MM.1S (cell line): ENCODE data around the gene RBM47.

Experiments used
- DNase-seq: peaks from one replicate; pipeline ENCODE4 v3.0.0-alpha.2; 2015
- H2AFZ ChIP-seq: fragments of 300-600 bp; sonication (generic); 2 replicates; pipeline ENCODE4 v1.6.0; 2016; ENCODE audit warnings: antibody characterized with exemption, low read length
- H3F3A ChIP-seq: fragments of 300-600 bp; sonication (generic); 2 replicates; pipeline ENCODE4 v1.6.1; 2016; ENCODE audit warnings: mild to moderate bottlenecking, antibody characterized with exemption, low read length, moderate library complexity, mixed read lengths; ENCODE audit not compliant: insufficient read depth
- H3K27ac ChIP-seq: fragments of 300-600 bp; sonication (generic); 2 replicates; pipeline ENCODE4 v1.5.1; 2016; ENCODE audit warnings: mild to moderate bottlenecking, low read length
- H3K27me3 ChIP-seq: fragments of 300-600 bp; sonication (generic); replicated peaks from 2 replicates; pipeline ENCODE4 v1.6.0; 2016; ENCODE audit warnings: low read length; ENCODE audit not compliant: insufficient read depth
- H3K36me3 ChIP-seq: fragments of 300-600 bp; sonication (generic); replicated peaks from 2 replicates; pipeline ENCODE4 v1.6.1; 2016; ENCODE audit warnings: mild to moderate bottlenecking, low read length, mixed read lengths; ENCODE audit not compliant: insufficient read depth
- H3K4me1 ChIP-seq: fragments of 300-600 bp; sonication (generic); 2 replicates; pipeline ENCODE4 v1.6.1; 2016; ENCODE audit warnings: low read length, mixed read lengths
- H3K4me2 ChIP-seq: fragments of 300-600 bp; sonication (generic); 2 replicates; pipeline ENCODE4 v1.6.0; 2016; ENCODE audit warnings: low read depth, low read length
- H3K4me3 ChIP-seq: fragments of 300-600 bp; sonication (generic); 2 replicates; pipeline ENCODE4 v1.5.1; 2016; ENCODE audit warnings: low read length, mixed read lengths
- H3K79me2 ChIP-seq: fragments of 300-600 bp; sonication (generic); 2 replicates; pipeline ENCODE4 v1.6.1; 2016; ENCODE audit warnings: mixed run types, low read length, mixed read lengths
- H3K9ac ChIP-seq: fragments of 300-600 bp; sonication (generic); 2 replicates; pipeline ENCODE4 v1.6.1; 2016; ENCODE audit warnings: low read length, mixed read lengths
- H3K9me2 ChIP-seq: fragments of 300-600 bp; sonication (generic); replicated peaks from 2 replicates; pipeline ENCODE4 v1.6.1; 2016; ENCODE audit warnings: mild to moderate bottlenecking, low read length, mixed read lengths; ENCODE audit not compliant: insufficient read depth
- H3K9me3 ChIP-seq: fragments of 300-600 bp; sonication (generic); replicated peaks from 2 replicates; pipeline ENCODE4 v1.6.1; 2016; ENCODE audit warnings: mild to moderate bottlenecking, low read length, mixed read lengths; ENCODE audit not compliant: insufficient read depth
- H4K20me1 ChIP-seq: fragments of 300-600 bp; sonication (generic); 2 replicates; pipeline ENCODE4 v1.6.1; 2016; ENCODE audit warnings: mild to moderate bottlenecking, low read length, moderate library complexity, mixed read lengths; ENCODE audit not compliant: insufficient read depth
- CTCF ChIP-seq: fragments of 300-600 bp; sonication (generic); IDR thresholded peaks from 2 replicates; pipeline ENCODE4 v1.5.1; 2016; ENCODE audit warnings: antibody characterized with exemption, low read length, mixed read lengths
- EZH2 ChIP-seq: fragments of 300-600 bp; sonication (generic); optimal IDR thresholded peaks from 2 replicates; pipeline ENCODE3; 2017; ENCODE audit warnings: low read depth, mild to moderate bottlenecking, antibody characterized with exemption, low read length, mixed read lengths
- EZH2phosphoT487 ChIP-seq: fragments of 300-600 bp; sonication (generic); IDR thresholded peaks from 2 replicates; pipeline ENCODE4 v1.6.1; 2018; ENCODE audit warnings: antibody characterized with exemption, low read length

The RBM47 gene

GRCh38 chr4:40600850-40601249, 28.8 kb downstream of the RBM47 start:
- H4K20me1 ChIP-seq = no peaks in the 10 kb centered on the region
- H3K36me3 ChIP-seq = no peaks in the 10 kb centered on the region
- H3K9me3 ChIP-seq = no peaks in the 10 kb centered on the region
- no peak overlapping the region for H3K9ac ChIP-seq
- no peak overlapping the region for H3K27ac ChIP-seq
- H3K27me3 ChIP-seq = no peaks in the 10 kb centered on the region
- no peak overlapping the region for H2AFZ ChIP-seq
- no peak overlapping the region for H3K4me3 ChIP-seq
- peaks cover 70% of the 10 kb centered on the region for H3K79me2 ChIP-seq
- H3K4me2 ChIP-seq = no peak overlapping the region
- H3F3A ChIP-seq = no peaks in the 10 kb centered on the region
- H3K4me1 ChIP-seq = no peaks in the 10 kb centered on the region
- no peak for DNase-seq
- no peak for TF ChIP-seq CTCF
- TF ChIP-seq EZH2phosphoT487 = no peak
- TF ChIP-seq EZH2 = no peak
- no peaks in the 10 kb centered on the region for H3K9me2 ChIP-seq

- Histone ChIP-seq H3K4me2 (no peak overlapping the region), H3K27me3 (no peaks in the 10 kb centered on the region), H3K36me3 (no peaks in the 10 kb centered on the region), H3F3A (no peaks in the 10 kb centered on the region), H3K9ac (no peak overlapping the region), H3K9me2 (no peaks in the 10 kb centered on the region), H2AFZ (no peak overlapping the region), H3K9me3 (no peaks in the 10 kb centered on the region), H3K27ac (no peak overlapping the region), H3K4me1 (no peaks in the 10 kb centered on the region), H3K79me2 (peaks cover 64% of the 10 kb centered on the region), H4K20me1 (no peaks in the 10 kb centered on the region), H3K4me3 (no peak overlapping the region)
- no peak for DNase-seq
- TF ChIP-seq CTCF (no peak), EZH2 (no peak), EZH2phosphoT487 (no peak)
Observed at GRCh38 chr4:40599431-40599830, 30.2 kb downstream of the RBM47 start.

GRCh38 chr4:40596522-40596921, 33.1 kb downstream of the RBM47 start:
- TF ChIP-seq EZH2 (no peak), EZH2phosphoT487 (no peak), CTCF (no peak)

More at GRCh38 chr4:40596522-40596921, 33.1 kb downstream of the RBM47 start:
- no peak for DNase-seq
- H2AFZ ChIP-seq = no peak overlapping the region
- H3K27me3 ChIP-seq = no peaks in the 10 kb centered on the region
- H3K79me2 ChIP-seq = peaks cover 52% of the 10 kb centered on the region
- H3K9me2 ChIP-seq = no peaks in the 10 kb centered on the region
- no peaks in the 10 kb centered on the region for H3K9me3 ChIP-seq
- no peak overlapping the region for H3K9ac ChIP-seq
- H3K27ac ChIP-seq = no peak overlapping the region
- H3K4me1 ChIP-seq = no peaks in the 10 kb centered on the region
- H3F3A ChIP-seq = no peaks in the 10 kb centered on the region
- no peaks in the 10 kb centered on the region for H4K20me1 ChIP-seq
- no peaks in the 10 kb centered on the region for H3K36me3 ChIP-seq
- H3K4me3 ChIP-seq = no peak overlapping the region
- H3K4me2 ChIP-seq = no peak overlapping the region
